Measurements from ENCODE around the gene TFDP1. TPM values are rescaled to one million over a fixed set of nuclear protein-coding genes. Genes with fewer than 3 reads are reported as not detected.
"Not testable (repeated sequence)": the region's sequence is repeated elsewhere in the genome, so short reads cannot be mapped to it uniquely, and the experiment has no call there.

Gene TFDP1
- total RNA-seq, 2 donors from 2014 or later, result 31.1 to 33.6 TPM

GRCh38 chr13:113624235-113624587 is 39.7 kb downstream of the TFDP1 start:
- Mint-ChIP-seq H3K27ac (no peak overlapping the region), H3K27me3 (no peaks in the 10 kb centered on the region)

GRCh38 chr13:113624640-113625304 is 40.2 kb downstream of the TFDP1 start:
- DNase-seq; H3K4me3 Mint-ChIP-seq; H3K27ac Mint-ChIP-seq; ATAC-seq; H3K27me3 Mint-ChIP-seq; H3K9me3 ChIP-seq (ENCODE audit: control insufficient read depth, low read length, poor library complexity, severe bottlenecking): not testable (repeated sequence)
- Mint-ChIP-seq H3K36me3 (ENCODE audit: low read depth) (peaks cover 12% of the 10 kb centered on the region), H3K4me1 (peaks cover 11% of the 10 kb centered on the region)

More at GRCh38 chr13:113624235-113624587, 39.7 kb downstream of the TFDP1 start:
- H3K4me3 Mint-ChIP-seq, result no peak overlapping the region
- peaks cover 9% of the 10 kb centered on the region for H3K36me3 Mint-ChIP-seq (ENCODE audit: low read depth)
- peaks cover 8% of the 10 kb centered on the region for H3K4me1 Mint-ChIP-seq
- no peak for DNase-seq
- no peak for ATAC-seq
- no peaks in the 10 kb centered on the region for H3K9me3 ChIP-seq (ENCODE audit: control insufficient read depth, low read length, poor library complexity, severe bottlenecking)

- H3K9me3 ChIP-seq (ENCODE audit: control insufficient read depth, low read length, poor library complexity, severe bottlenecking), result no peaks in the 10 kb centered on the region
- peaks cover 11% of the 10 kb centered on the region for H3K4me1 Mint-ChIP-seq
- H3K27ac Mint-ChIP-seq, result no peak overlapping the region
- DNase-seq (no peak), ATAC-seq (no peak)
- no peak overlapping the region for H3K4me3 Mint-ChIP-seq
- peaks cover 12% of the 10 kb centered on the region for H3K36me3 Mint-ChIP-seq (ENCODE audit: low read depth)
- H3K27me3 Mint-ChIP-seq, result no peaks in the 10 kb centered on the region
These were observed 41.6 kb downstream of the TFDP1 start for GRCh38 chr13:113625965-113626721.

- no peaks in the 10 kb centered on the region for H3K9me3 ChIP-seq (ENCODE audit: control insufficient read depth, low read length, poor library complexity, severe bottlenecking)
- Mint-ChIP-seq H3K4me3 (peak overlapping the region; percentile 28), H3K27me3 (no peaks in the 10 kb centered on the region), H3K36me3 (ENCODE audit: low read depth) (peaks cover 12% of the 10 kb centered on the region), H3K27ac (no peak overlapping the region), H3K4me1 (peaks cover 8% of the 10 kb centered on the region)
- ATAC-seq, result no peak
- DNase-seq, result no peak
These were observed 42.6 kb downstream of the TFDP1 start for GRCh38 chr13:113627136-113627535.

GRCh38 chr13:113628291-113629270 is 44.0 kb downstream of the TFDP1 start:
- H3K4me1 Mint-ChIP-seq, result peaks cover 7% of the 10 kb centered on the region
- H3K9me3 ChIP-seq (ENCODE audit: control insufficient read depth, low read length, poor library complexity, severe bottlenecking), result no peaks in the 10 kb centered on the region
- H3K4me3 Mint-ChIP-seq, result no peak overlapping the region
- H3K27ac Mint-ChIP-seq, result peak overlapping the region; percentile 27
- ATAC-seq (no peak), DNase-seq (no peak)
- H3K27me3 Mint-ChIP-seq, result no peaks in the 10 kb centered on the region
- H3K36me3 Mint-ChIP-seq (ENCODE audit: low read depth), result peaks cover 7% of the 10 kb centered on the region

GRCh38 chr13:113629866-113630265 is 45.3 kb downstream of the TFDP1 start:
- no peak for ATAC-seq
- Mint-ChIP-seq H3K4me3 (no peak overlapping the region), H3K4me1 (peaks cover 3% of the 10 kb centered on the region), H3K27ac (no peak overlapping the region), H3K36me3 (ENCODE audit: low read depth) (peaks cover 6% of the 10 kb centered on the region), H3K27me3 (no peaks in the 10 kb centered on the region)
- DNase-seq, result no peak
- H3K9me3 ChIP-seq (ENCODE audit: control insufficient read depth, low read length, poor library complexity, severe bottlenecking), result no peaks in the 10 kb centered on the region

- ATAC-seq, result no peak
- no peak overlapping the region for H3K27ac Mint-ChIP-seq
These were observed 45.7 kb downstream of the TFDP1 start for GRCh38 chr13:113630296-113630695.

GRCh38 chr13:113630804-113631203 is 46.3 kb downstream of the TFDP1 start:
- peaks cover 3% of the 10 kb centered on the region for H3K4me1 Mint-ChIP-seq
- ATAC-seq (no peak), DNase-seq (no peak)
- no peaks in the 10 kb centered on the region for H3K9me3 ChIP-seq (ENCODE audit: control insufficient read depth, low read length, poor library complexity, severe bottlenecking)
- peaks cover 6% of the 10 kb centered on the region for H3K36me3 Mint-ChIP-seq (ENCODE audit: low read depth)
- no peak overlapping the region for H3K4me3 Mint-ChIP-seq
- H3K27me3 Mint-ChIP-seq, result no peaks in the 10 kb centered on the region
- no peak overlapping the region for H3K27ac Mint-ChIP-seq

More at GRCh38 chr13:113630296-113630695, 45.7 kb downstream of the TFDP1 start:
- no peak for DNase-seq
- no peaks in the 10 kb centered on the region for H3K9me3 ChIP-seq (ENCODE audit: control insufficient read depth, low read length, poor library complexity, severe bottlenecking)
- Mint-ChIP-seq H3K36me3 (ENCODE audit: low read depth) (peaks cover 6% of the 10 kb centered on the region), H3K4me3 (no peak overlapping the region), H3K4me1 (peaks cover 3% of the 10 kb centered on the region), H3K27me3 (no peaks in the 10 kb centered on the region)

GRCh38 chr13:113631341-113632095 is 47.0 kb downstream of the TFDP1 start:
- Mint-ChIP-seq H3K4me3 (no peak overlapping the region), H3K36me3 (ENCODE audit: low read depth) (peaks cover 6% of the 10 kb centered on the region), H3K4me1 (peaks cover 3% of the 10 kb centered on the region), H3K27me3 (no peaks in the 10 kb centered on the region), H3K27ac (no peak overlapping the region)
- H3K9me3 ChIP-seq (ENCODE audit: control insufficient read depth, low read length, poor library complexity, severe bottlenecking), result no peaks in the 10 kb centered on the region
- DNase-seq (no peak), ATAC-seq (no peak)

GRCh38 chr13:113632706-113633484 is 48.3 kb downstream of the TFDP1 start:
- no peak overlapping the region for H3K27ac Mint-ChIP-seq
- no peak overlapping the region for H3K4me3 Mint-ChIP-seq
- H3K4me1 Mint-ChIP-seq, result peaks cover 3% of the 10 kb centered on the region
- H3K36me3 Mint-ChIP-seq (ENCODE audit: low read depth), result peaks cover 9% of the 10 kb centered on the region
- DNase-seq (no peak), ATAC-seq (no peak)
- H3K9me3 ChIP-seq (ENCODE audit: control insufficient read depth, low read length, poor library complexity, severe bottlenecking), result no peaks in the 10 kb centered on the region
- H3K27me3 Mint-ChIP-seq, result no peaks in the 10 kb centered on the region

GRCh38 chr13:113633485-113633873 is 48.9 kb downstream of the TFDP1 start:
- DNase-seq, result no peak
- Mint-ChIP-seq H3K4me1 (peaks cover 3% of the 10 kb centered on the region), H3K36me3 (ENCODE audit: low read depth) (peaks cover 9% of the 10 kb centered on the region), H3K27ac (no peak overlapping the region), H3K27me3 (no peaks in the 10 kb centered on the region), H3K4me3 (no peak overlapping the region)
- H3K9me3 ChIP-seq (ENCODE audit: control insufficient read depth, low read length, poor library complexity, severe bottlenecking), result no peaks in the 10 kb centered on the region
- no peak for ATAC-seq
